Karpas-422 (cell line): ENCODE measurements around the gene ZNF568. TPM values are rescaled to one million over a fixed set of nuclear protein-coding genes. Genes with fewer than 3 reads are reported as not detected.

Experiments
- DNase-seq: peaks from one replicate; pipeline ENCODE4 v3.0.0-alpha.2; 2015
- H2AFZ ChIP-seq: fragments of 200-600 bp; sonication (generic); 2 replicates; pipeline ENCODE4 v1.6.1; 2014; ENCODE audit warnings: antibody characterized with exemption, low read length, mixed read lengths
- H3K27ac ChIP-seq: fragments of 200-600 bp; sonication (generic); 2 replicates; pipeline ENCODE4 v1.5.1; 2014; ENCODE audit warnings: mild to moderate bottlenecking, low read length, moderate library complexity
- H3K27me3 ChIP-seq: fragments of 200-600 bp; sonication (generic); 2 replicates; pipeline ENCODE4 v1.6.1; 2014; ENCODE audit warnings: low read length, mixed read lengths
- H3K36me3 ChIP-seq: fragments of 200-600 bp; sonication (generic); 2 replicates; pipeline ENCODE4 v1.6.1; 2014; ENCODE audit warnings: low read length, mixed read lengths; ENCODE audit not compliant: insufficient read depth
- H3K4me1 ChIP-seq: fragments of 200-600 bp; sonication (generic); 2 replicates; pipeline ENCODE4 v1.6.1; 2014; ENCODE audit warnings: mild to moderate bottlenecking, low read length, mixed read lengths
- H3K4me2 ChIP-seq: fragments of 200-600 bp; sonication (generic); 2 replicates; pipeline ENCODE4 v1.6.1; 2014; ENCODE audit warnings: low read length, low read depth, mild to moderate bottlenecking; ENCODE audit not compliant: poor library complexity, severe bottlenecking
- H3K4me3 ChIP-seq: fragments of 200-600 bp; sonication (generic); 2 replicates; pipeline ENCODE4 v1.5.1; 2014; ENCODE audit warnings: mild to moderate bottlenecking, antibody characterized with exemption, low read length, mixed read lengths
- H3K79me2 ChIP-seq: fragments of 200-600 bp; sonication (generic); 2 replicates; pipeline ENCODE4 v1.6.1; 2014; ENCODE audit warnings: mild to moderate bottlenecking, low read length, mixed read lengths
- H3K9ac ChIP-seq: fragments of 200-600 bp; sonication (generic); 2 replicates; pipeline ENCODE4 v1.6.0; 2014; ENCODE audit warnings: low read length
- H3K9me2 ChIP-seq: fragments of 200-600 bp; sonication (generic), shearing (Covaris generic); replicated peaks from 2 replicates; pipeline ENCODE4 v1.6.0; 2014; ENCODE audit warnings: mild to moderate bottlenecking, low read length, moderate library complexity; ENCODE audit not compliant: insufficient read depth
- H3K9me3 ChIP-seq: fragments of 300-700, 200-600 bp; sonication (generic); 2 replicates; pipeline ENCODE4 v1.6.1; 2014; ENCODE audit warnings: low read length, mixed read lengths
- H4K20me1 ChIP-seq: fragments of 200-600 bp; sonication (generic); 2 replicates; pipeline ENCODE4 v1.6.1; 2014; ENCODE audit warnings: mild to moderate bottlenecking, antibody characterized with exemption, low read length, low read depth; ENCODE audit not compliant: insufficient read depth
- total RNA-seq: library from RNA; depleted of rRNA; stranded (reverse); fragments of >200 nt; shearing (Covaris generic); gene quantifications from 2 replicates; pipeline ENCODE4 v1.2.3, GENCODE V29; 2014; ENCODE audit warnings: low replicate concordance; rRNA removed

Gene ZNF568
- total RNA-seq, 1 experiment from 2014 or later = 0.48 TPM

- Histone ChIP-seq H4K20me1 (no peaks in the 10 kb centered on the region), H3K4me2 (no peak overlapping the region), H3K27ac (no peak overlapping the region), H3K9me3 (peaks cover 13% of the 10 kb centered on the region; the same call in 1 of the 2 replicates), H3K27me3 (no peaks in the 10 kb centered on the region), H3K79me2 (no peaks in the 10 kb centered on the region), H3K9ac (no peak overlapping the region), H3K4me3 (no peak overlapping the region), H3K36me3 (no peaks in the 10 kb centered on the region), H2AFZ (no peak overlapping the region), H3K9me2 (no peaks in the 10 kb centered on the region), H3K4me1 (no peaks in the 10 kb centered on the region)
- DNase-seq = no peak
Observed at GRCh38 chr19:37012093-37012745, 96.1 kb downstream of the ZNF568 start.

DNA sequence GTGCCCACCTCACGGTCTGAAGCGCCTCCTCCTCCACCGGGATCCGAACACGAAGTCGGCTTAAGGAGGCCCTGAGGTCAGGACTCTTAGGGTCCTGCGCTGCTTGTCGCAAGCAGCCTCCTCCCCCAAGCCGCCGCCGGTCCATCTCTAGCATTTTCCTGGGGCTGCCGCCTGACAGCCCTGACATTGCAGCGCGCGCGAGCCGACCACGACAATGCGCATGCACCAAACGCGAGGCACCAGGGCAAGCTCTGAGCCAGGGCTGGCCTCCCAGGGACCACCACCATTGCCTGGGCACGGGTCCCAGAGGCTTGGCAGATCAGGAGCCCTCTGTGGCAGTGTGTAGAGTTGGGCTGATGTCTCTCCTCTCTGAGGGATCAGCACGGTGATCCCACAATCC is 98.3 kb downstream of the ZNF568 start:
- Histone ChIP-seq H3K9me2 (no peaks in the 10 kb centered on the region), H3K27me3 (no peaks in the 10 kb centered on the region), H4K20me1 (no peaks in the 10 kb centered on the region), H3K36me3 (no peaks in the 10 kb centered on the region), H3K9ac (no peak overlapping the region), H3K79me2 (no peaks in the 10 kb centered on the region), H3K9me3 (peaks cover 9% of the 10 kb centered on the region), H3K4me1 (no peaks in the 10 kb centered on the region), H3K4me3 (no peak overlapping the region), H3K4me2 (no peak overlapping the region), H3K27ac (no peak overlapping the region), H2AFZ (no peak overlapping the region)
- DNase-seq = no peak

DNA sequence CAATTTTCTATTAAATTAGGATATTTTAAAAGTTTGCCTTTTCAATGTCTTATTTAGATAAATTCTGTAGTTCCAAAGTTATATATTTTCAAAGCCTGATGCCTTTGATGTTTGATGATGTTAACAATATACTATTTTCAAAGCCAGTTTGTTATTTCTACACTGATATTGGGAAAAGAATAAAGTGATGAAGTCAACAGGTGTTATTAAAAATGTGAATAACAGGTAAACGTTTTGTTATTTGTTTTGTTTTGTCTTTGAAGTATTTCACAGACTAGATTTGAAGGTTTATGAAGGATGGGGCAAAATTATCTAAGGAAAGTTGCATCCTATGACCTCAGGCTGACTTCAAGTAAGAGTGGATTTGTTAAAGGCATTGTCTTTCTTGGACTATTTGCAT is 129.0 kb downstream of the ZNF568 start:
- Histone ChIP-seq H3K36me3 (no peaks in the 10 kb centered on the region), H3K4me2 (no peak overlapping the region), H3K4me1 (no peaks in the 10 kb centered on the region), H3K9ac (no peak overlapping the region), H3K79me2 (no peaks in the 10 kb centered on the region), H4K20me1 (no peaks in the 10 kb centered on the region), H3K27ac (no peak overlapping the region), H3K9me3 (no peaks in the 10 kb centered on the region), H3K4me3 (no peak overlapping the region), H3K27me3 (no peaks in the 10 kb centered on the region), H2AFZ (no peak overlapping the region), H3K9me2 (no peaks in the 10 kb centered on the region)
- DNase-seq = no peak

Other genes starting within 250 kb of the ZNF568 start
- gene ZNF461, start 249.5 kb upstream of the ZNF568 start, total RNA-seq = 9.5 and 17.5 TPM in 2 replicates
- gene ZNF567, start 228.7 kb upstream of the ZNF568 start, total RNA-seq = 13.9 and 18.8 TPM in 2 replicates
- gene ZNF850, start 143.5 kb upstream of the ZNF568 start, total RNA-seq = 0.97 and 2.7 TPM in 2 replicates
- 10.5 and 16.1 TPM in 2 replicates for gene ZNF790, start 77.9 kb upstream of the ZNF568 start, total RNA-seq
- 4.4 and 11.3 TPM in 2 replicates for gene ZNF345, start 65.5 kb upstream of the ZNF568 start, total RNA-seq
- gene ZNF829, start within 50 bp of the ZNF568 start, total RNA-seq = 0.47 and 1.8 TPM in 2 replicates
- 14.8 and 15.1 TPM in 2 replicates for gene ZNF420, start 162.1 kb downstream of the ZNF568 start, total RNA-seq